Measurements from ENCODE around the gene WFIKKN1. TPM values are rescaled to one million over a fixed set of nuclear protein-coding genes. Genes with fewer than 3 reads are reported as not detected.

WFIKKN1 gene
- 1.7 TPM for total RNA-seq

- DNase-seq (ENCODE audit: low spot score): no peak
Observed at GRCh38 chr16:630815-631405, at the start of gene WFIKKN1. Gene WFIKKN1, plus strand, starts transcription at chr16:630985. Its CDS starts 269 bp downstream, at chr16:631254.

GRCh38 chr16:582218-582613 is 48.6 kb upstream of the WFIKKN1 start:
- DNase-seq (ENCODE audit: low spot score): no peak

- no peak for DNase-seq (ENCODE audit: low spot score)
Observed at GRCh38 chr16:582614-583331, 48.0 kb upstream of the WFIKKN1 start.

- no peak for DNase-seq (ENCODE audit: low spot score)
Observed at GRCh38 chr16:583470-583814, 47.3 kb upstream of the WFIKKN1 start.

- no peak for DNase-seq (ENCODE audit: low spot score)
Observed at GRCh38 chr16:583815-584591, 46.8 kb upstream of the WFIKKN1 start.

- no peak for DNase-seq (ENCODE audit: low spot score)
Observed at GRCh38 chr16:585351-585750, 45.4 kb upstream of the WFIKKN1 start.

GRCh38 chr16:586047-586644 is 44.6 kb upstream of the WFIKKN1 start:
- DNase-seq (ENCODE audit: low spot score): no peak

GRCh38 chr16:586645-587590 is 43.9 kb upstream of the WFIKKN1 start:
- DNase-seq (ENCODE audit: low spot score): no peak

- no peak for DNase-seq (ENCODE audit: low spot score)
Observed at GRCh38 chr16:588639-588888, 42.2 kb upstream of the WFIKKN1 start.

- peak; percentile 98 for DNase-seq (ENCODE audit: low spot score)
Observed at GRCh38 chr16:588889-589657, 41.7 kb upstream of the WFIKKN1 start.

GRCh38 chr16:589658-590187 is 41.1 kb upstream of the WFIKKN1 start, which contains the start of gene RAB40C:
Gene RAB40C, plus strand, starts transcription at chr16:590066. Its CDS starts 226 bp downstream, at chr16:590292.
- DNase-seq (ENCODE audit: low spot score): peak; percentile 99

GRCh38 chr16:590188-590814 is 40.5 kb upstream of the WFIKKN1 start:
- no peak for DNase-seq (ENCODE audit: low spot score)

GRCh38 chr16:590815-591200 is 40.0 kb upstream of the WFIKKN1 start:
- DNase-seq (ENCODE audit: low spot score): no peak

GRCh38 chr16:591231-591630 is 39.6 kb upstream of the WFIKKN1 start:
- DNase-seq (ENCODE audit: low spot score): no peak

GRCh38 chr16:591892-592517 is 38.8 kb upstream of the WFIKKN1 start:
- no peak for DNase-seq (ENCODE audit: low spot score)

- DNase-seq (ENCODE audit: low spot score): peak; percentile 58
Observed at GRCh38 chr16:592518-593306, 38.1 kb upstream of the WFIKKN1 start.

- peak; percentile 81 for DNase-seq (ENCODE audit: low spot score)
Observed at GRCh38 chr16:593406-593805, 37.4 kb upstream of the WFIKKN1 start.

GRCh38 chr16:593807-594206 is 37.0 kb upstream of the WFIKKN1 start:
- DNase-seq (ENCODE audit: low spot score): no peak

GRCh38 chr16:595094-595528 is 35.7 kb upstream of the WFIKKN1 start:
- DNase-seq (ENCODE audit: low spot score): no peak

Data from mucosa of gallbladder (tissue), 1 donor.